Tibial nerve (tissue), 3 donors: ENCODE data around the gene RAB6B.

Experiments used
- POLR2A ChIP-seq, 2 donors: fragments of 450-650 bp; IDR thresholded peaks; one replicate each; pipeline ENCODE4 v1.6.1; 2017; ENCODE audit warnings: antibody characterized with exemption in 2 of 2, mild to moderate bottlenecking in 2 of 2, moderate library complexity in 2 of 2
- TF ChIP-seq, protein P1 (sequence below), 5 experiments: fragments of 200-600 bp in 3 of 5; fragments of 450-650 bp in 2 of 5; sonication (generic) in 3 of 5; IDR thresholded peaks; one replicate each; pipeline ENCODE4 v1.5.1; 2016 to 2019; ENCODE audit warnings: antibody characterized with exemption in 5 of 5, mild to moderate bottlenecking in 3 of 5, moderate library complexity in 2 of 5

DNA sequence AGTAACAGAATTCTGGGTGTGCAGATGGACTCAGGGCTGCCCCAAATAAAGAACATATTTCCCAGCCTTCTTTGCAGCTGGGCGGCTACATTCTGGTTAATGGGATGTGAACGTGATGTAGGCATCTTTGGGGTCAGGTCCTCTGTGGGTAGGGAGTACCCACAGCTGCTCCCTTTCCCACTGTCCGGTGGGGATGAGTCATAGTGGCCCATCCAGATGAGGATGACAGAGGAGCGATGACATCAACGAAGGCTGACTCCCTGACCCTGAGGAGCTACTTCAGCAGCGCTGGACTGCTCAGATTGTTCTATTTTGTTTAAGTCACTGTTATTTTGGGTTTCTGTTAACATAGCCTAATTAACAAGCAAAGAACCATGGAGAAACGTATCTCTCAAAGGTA, 52.0 kb downstream of the RAB6B start:
- TF ChIP-seq, protein P1, sequence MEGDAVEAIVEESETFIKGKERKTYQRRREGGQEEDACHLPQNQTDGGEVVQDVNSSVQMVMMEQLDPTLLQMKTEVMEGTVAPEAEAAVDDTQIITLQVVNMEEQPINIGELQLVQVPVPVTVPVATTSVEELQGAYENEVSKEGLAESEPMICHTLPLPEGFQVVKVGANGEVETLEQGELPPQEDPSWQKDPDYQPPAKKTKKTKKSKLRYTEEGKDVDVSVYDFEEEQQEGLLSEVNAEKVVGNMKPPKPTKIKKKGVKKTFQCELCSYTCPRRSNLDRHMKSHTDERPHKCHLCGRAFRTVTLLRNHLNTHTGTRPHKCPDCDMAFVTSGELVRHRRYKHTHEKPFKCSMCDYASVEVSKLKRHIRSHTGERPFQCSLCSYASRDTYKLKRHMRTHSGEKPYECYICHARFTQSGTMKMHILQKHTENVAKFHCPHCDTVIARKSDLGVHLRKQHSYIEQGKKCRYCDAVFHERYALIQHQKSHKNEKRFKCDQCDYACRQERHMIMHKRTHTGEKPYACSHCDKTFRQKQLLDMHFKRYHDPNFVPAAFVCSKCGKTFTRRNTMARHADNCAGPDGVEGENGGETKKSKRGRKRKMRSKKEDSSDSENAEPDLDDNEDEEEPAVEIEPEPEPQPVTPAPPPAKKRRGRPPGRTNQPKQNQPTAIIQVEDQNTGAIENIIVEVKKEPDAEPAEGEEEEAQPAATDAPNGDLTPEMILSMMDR (IDR thresholded peaks at IDR 0.05) = no peak
- TF ChIP-seq POLR2A (IDR thresholded peaks at IDR 0.05) = no peak
